ENCODE results near the gene TMEM218.
A peak's percentile ranks its signal among the peaks of the same experiment; 100 is the strongest.

TMEM218 gene

DNA sequence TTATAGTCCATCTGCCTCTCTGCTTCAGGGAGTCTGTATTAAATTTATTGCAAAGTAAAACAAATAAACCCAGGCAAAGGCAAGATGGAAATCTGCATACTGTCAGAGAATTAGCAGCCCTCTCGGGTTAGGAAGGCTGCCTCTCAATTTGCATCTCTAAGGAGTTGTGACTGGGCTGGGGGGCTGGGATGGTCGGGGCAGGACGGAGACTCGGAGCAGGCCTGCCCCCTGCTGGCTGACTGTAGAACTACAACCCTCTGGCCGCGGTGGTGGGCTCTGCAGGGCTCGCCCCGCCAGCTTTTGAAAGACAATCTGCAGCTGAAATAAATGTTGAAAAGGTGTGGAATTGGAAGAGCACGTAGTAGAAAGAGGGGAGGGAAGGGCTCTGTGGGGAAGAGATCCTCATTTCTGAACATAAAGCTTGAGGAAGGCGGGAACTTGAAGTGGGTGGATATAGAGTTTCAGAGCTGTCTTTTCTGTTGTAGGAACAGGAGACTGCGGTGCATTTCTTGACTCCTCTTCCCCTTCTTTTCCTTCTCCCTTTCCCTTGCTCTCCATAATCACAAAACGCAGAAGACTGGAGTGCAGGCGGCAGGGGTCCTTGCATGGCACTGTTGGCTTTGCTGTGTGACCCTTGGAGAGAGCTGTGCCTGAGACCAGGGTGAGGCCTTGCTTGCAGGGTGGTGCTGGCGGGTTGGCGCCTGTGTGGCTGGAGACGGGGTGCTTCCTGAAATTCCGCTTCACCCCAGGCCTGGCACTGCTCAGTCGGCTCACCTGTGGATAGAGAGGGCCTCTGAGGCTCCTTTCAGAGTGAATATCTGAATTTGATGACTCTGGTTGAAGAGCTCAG, 30.5 kb upstream of the TMEM218 start:
- DNase-seq (ENCODE audit: insufficient read length, low spot score) = peak; percentile 41
- FAIRE-seq = no peak
- no peak for TF ChIP-seq POLR2A (IDR thresholded peaks at IDR 0.05; ENCODE audit: low read depth, low read length)

DNA sequence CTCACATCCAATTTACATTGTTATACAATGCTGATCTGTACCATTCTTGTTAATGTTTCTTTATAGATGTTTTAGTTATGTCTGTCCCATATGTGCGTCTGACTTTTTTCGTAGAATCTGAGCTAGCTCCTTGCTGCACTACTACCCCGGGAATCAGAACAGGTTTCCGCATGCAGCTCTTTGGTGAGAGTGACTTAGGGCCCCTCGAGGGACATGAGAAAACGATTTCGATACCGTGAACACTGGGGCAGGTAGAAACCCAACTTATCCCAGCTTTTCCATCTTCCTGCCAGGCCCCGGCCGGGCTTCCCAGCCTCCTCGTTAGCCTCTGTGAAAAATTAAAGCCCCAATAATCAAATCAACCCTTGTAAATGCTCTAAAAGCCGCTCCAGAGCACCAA, 29.8 kb upstream of the TMEM218 start:
- DNase-seq (ENCODE audit: insufficient read length, low spot score) = no peak
- FAIRE-seq = no peak
- TF ChIP-seq POLR2A (IDR thresholded peaks at IDR 0.05; ENCODE audit: low read depth, low read length) = no peak

DNA sequence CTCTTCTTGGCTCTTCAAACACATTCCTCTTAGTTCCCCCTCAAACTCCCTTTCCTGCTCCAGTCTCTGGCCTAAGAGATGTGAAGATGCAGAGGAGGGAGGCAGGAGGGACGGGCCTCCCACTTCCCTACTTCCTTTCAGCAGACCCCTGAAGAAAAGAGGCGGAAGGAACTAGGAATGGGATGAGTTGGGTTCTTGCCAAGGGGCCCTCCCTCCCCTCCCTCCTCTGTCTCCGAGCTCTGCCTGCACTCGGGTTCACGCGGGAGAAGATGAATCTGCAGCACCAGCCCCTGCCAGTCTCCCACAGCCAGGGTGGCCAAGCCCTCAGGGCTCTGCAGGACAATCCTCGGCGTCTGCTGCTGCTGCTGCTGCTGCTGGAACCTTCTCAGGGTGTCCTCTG, 28.8 kb upstream of the TMEM218 start:
- DNase-seq (ENCODE audit: insufficient read length, low spot score) = no peak
- no peak for TF ChIP-seq POLR2A (IDR thresholded peaks at IDR 0.05; ENCODE audit: low read depth, low read length)
- FAIRE-seq = no peak

DNA sequence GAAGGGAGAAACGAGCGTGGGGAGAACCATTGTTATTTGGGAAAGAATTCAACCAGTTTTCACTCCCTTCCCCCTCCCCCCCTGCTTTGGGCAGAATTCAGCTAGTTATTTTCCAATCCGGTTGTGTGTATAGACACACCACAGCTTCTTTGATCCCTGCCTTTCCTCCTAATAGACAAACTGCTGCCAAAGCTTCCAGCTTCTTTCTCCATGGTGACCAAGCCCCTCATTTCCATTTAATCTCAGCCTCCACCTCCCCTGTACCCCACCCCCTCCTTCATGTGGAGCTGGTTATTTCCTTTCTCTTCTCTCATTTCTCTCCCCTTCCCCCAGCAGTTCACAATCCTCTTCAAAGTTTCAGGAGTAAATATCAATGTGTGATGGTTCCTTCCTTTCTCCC, 28.4 kb upstream of the TMEM218 start:
- FAIRE-seq (no peak), DNase-seq (ENCODE audit: insufficient read length, low spot score) (no peak)
- no peak for TF ChIP-seq POLR2A (IDR thresholded peaks at IDR 0.05; ENCODE audit: low read depth, low read length)

DNA sequence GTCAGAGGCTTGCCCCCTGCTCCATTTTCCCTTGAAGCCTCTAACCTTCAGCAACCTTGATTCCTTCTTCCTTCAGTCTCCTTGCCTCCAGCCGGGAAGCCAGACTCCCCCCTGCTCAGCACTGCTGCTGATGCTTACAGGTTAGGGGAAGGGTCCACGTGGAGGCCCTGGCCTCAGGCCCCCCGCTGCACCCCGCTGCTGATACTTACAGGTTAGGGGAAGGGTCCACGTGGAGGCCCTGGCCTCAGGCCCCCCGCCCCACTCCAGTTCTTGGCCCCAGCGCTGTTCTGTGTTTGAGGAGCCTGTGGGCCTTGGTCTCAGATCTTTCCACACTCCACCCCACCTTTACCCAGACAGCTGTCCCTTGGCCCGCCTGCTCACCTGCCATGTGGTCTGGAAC, 27.5 kb upstream of the TMEM218 start:
- no peak for TF ChIP-seq POLR2A (IDR thresholded peaks at IDR 0.05; ENCODE audit: low read depth, low read length)
- FAIRE-seq = no peak

DNA sequence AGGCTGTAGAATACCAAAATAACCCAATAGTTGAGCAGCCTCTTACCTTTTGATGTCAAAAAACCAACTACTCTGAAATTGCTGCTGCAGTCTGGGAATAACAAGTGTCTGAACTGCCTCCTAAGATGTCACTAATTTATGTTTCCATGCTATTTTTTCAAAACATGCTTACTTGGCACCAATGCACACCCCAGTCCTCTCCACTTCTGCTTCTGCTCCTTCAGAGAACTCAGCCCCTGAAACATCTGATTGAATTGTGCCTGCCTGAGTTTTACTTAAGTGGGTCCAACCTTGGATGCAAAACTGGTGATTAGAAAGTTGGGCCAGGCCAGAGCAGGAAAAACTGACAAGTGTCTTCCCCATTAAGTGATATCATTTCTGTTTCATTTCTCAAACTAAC, 24.6 kb upstream of the TMEM218 start:
- no peak for FAIRE-seq
- no peak for DNase-seq (ENCODE audit: insufficient read length, low spot score)
- no peak for TF ChIP-seq POLR2A (IDR thresholded peaks at IDR 0.05; ENCODE audit: low read depth, low read length)

More for the DNA sequence above, 27.5 kb upstream of the TMEM218 start:
- DNase-seq (ENCODE audit: insufficient read length, low spot score) = no peak

DNA sequence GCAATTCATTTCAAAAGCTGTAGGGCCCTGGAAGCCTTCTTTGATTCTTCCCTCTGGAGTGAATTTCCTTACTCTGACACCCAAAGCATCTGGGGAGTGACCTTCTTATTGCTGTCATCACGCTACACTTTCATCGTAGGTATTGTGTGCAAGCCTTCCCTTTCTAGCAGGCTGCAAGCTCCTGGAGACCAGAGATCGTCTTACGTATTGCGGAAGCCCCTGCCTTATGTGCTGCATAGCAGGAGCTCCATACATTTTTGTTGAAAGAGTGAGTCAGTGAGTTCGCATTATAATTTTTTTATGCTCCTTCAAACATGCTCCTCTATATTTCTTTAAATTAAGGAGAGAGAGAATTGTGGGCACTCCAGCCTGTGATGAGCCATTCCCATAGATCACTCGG, 21.2 kb upstream of the TMEM218 start:
- FAIRE-seq = no peak
- DNase-seq (ENCODE audit: insufficient read length, low spot score) = no peak
- TF ChIP-seq POLR2A (IDR thresholded peaks at IDR 0.05; ENCODE audit: low read depth, low read length) = no peak

DNA sequence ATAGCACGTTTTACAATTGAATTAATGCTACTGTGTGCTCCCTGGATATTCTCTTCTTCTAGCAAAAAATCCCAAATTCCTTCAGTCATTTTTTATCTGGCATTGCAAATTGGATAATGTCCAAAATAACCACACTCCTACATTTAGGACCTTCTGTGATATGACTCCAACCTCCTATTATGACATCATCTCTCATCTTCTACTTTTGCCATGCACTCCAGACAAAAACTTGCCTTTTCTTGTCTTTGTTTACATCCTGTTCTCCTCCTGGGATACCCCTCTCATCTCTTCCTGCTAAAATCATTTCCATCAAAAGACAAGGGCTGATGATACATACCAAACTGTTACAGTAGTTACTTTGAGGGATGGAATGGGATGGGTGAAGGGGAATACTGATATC, 20.6 kb upstream of the TMEM218 start:
- no peak for FAIRE-seq

DNA sequence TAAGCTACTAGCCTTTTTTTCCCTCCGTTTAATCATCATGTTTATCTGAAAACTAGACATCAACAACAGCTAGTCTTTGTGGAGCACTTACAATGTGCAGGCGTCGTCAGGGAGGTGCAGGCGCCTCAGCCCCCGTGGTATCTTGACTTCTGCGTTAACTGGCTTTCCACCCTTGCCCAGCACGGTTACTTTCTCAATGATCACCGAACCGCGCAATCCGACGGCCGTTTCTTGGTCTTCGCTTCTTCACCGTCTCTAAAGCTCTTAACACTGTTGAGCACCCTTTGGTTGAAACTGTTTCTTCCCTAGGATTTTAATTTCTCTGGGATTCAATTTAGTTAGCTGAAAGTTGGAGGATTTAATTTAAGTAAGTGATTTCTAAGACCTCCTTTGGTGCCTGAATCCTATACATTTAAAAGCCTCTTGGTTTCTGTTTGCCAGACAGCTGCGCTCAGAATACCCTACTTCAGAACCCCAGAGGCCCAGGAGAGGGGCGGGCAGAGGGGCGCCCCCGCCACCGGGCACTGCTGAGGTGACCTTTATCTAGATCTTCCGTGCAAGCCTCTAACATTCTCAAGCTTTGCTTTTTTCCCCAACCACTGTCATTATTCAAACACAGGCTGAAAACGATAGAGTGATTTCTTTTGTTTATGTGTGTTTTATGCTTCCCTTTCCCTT, 18.0 kb upstream of the TMEM218 start:
- no peak for DNase-seq (ENCODE audit: insufficient read length, low spot score)
- FAIRE-seq = no peak
- no peak for TF ChIP-seq POLR2A (IDR thresholded peaks at IDR 0.05; ENCODE audit: low read depth, low read length)

More for the DNA sequence above, 20.6 kb upstream of the TMEM218 start:
- TF ChIP-seq POLR2A (IDR thresholded peaks at IDR 0.05; ENCODE audit: low read depth, low read length) = no peak
- DNase-seq (ENCODE audit: insufficient read length, low spot score) = no peak

DNA sequence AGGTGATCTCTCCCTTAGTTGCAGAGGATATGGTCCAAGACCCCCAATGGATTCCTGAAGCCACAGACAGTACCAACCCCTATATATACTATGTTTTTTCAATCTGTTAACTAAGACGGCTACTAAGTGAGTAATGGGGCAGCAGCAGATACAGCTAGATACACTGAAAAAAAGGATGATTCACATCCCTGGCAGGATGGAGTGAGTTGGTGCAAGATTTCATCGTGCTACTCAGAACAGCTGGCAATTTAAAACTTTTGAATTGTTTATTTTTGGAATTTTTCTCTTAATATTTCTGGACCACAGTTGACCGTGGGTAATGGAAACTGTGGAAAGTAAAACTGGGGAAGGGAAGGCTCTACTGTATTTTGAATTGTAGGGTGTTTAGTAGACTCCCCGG, 17.0 kb upstream of the TMEM218 start:
- TF ChIP-seq POLR2A (IDR thresholded peaks at IDR 0.05; ENCODE audit: low read depth, low read length) = no peak
- DNase-seq (ENCODE audit: insufficient read length, low spot score) (no peak), FAIRE-seq (no peak)

DNA sequence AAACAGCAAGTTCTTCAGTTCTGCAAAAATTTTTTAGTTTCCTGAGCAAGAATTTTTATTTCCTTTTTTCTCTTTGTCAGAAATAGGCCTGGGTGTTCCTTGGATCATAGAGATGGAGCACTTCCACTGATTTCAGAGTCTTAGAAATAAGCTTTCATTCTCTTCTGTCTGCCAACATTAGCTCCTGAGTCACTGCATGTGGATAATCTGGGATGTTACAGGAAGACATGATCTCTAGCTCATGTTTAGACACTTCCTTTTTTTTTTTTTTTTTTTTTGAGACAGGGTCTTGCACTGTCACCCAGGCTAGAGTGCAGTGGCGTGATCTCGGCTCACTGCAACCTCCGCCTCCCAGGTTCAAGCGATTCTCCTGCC, 13.2 kb upstream of the TMEM218 start:
- no peak for FAIRE-seq
- TF ChIP-seq POLR2A (IDR thresholded peaks at IDR 0.05; ENCODE audit: low read depth, low read length) = no peak

DNA sequence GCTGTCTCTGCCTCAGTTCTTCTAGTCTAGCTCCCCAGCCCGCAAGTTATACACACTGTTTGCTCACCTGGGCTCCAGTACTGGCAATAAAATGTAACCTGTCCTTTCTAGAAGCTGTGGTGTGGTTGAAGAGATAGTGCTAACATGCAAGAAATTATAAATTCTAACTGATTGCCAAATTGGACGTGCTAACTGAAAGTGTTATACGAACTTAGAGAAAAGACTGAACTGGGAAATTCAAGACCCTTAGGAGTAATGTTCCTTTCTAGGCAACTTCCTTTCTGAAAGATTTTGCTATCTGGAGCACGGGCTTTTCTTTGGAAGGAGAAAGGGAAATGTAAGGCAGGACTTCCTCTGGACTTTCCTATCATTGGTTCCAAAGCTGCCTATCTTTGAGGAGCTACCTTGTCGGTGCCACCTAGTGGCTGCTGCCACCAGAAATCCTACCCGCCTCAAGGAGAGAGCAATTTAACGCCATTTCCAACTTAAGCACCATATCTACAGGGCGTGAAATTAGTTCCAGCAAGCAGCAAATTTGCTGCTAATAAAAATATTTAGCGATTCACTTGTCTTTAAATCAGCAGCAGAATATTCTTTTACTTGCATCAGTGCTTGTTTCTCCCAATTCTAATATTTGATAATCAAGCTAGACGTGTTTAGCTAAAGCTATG, 12.7 kb upstream of the TMEM218 start:
- FAIRE-seq = peak; percentile 94

More for the DNA sequence above, 13.2 kb upstream of the TMEM218 start:
- no peak for DNase-seq (ENCODE audit: insufficient read length, low spot score)

DNA sequence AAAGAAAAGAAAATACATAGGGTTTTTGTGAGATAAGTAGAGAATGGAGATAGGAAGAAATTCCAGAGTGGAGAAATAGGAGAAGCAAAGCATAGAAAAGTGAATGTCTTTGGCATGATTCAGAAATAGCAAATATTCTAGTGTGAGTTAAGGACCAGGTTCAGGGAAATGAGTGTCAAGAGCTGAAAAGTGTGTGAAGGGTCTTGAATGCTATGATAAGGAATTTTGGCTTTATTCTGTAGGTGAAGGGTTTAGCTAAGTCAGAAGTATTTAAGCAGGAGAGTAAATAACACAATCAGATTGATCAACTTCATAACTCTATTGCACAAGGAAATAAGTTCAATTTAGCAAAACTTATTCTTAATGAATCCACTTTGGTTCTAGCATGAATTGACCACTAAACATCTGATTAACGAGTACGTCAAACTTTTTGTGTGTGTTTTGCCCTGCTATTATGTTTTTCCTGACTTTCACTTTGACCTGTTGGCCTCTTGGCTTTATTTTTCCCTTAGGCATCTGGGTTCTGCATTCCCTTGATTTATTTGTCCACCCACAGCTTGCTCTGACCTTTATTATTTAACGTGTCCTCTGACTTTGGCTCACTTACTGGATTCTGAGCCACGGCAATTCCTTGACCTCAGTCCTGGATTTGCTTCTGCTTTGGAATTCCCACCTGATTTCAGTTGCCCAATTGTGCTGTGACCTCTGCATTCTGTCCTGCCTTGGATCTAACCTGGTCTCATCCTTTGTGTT, 11.9 kb upstream of the TMEM218 start:
- no peak for DNase-seq (ENCODE audit: insufficient read length, low spot score)
- no peak for TF ChIP-seq POLR2A (IDR thresholded peaks at IDR 0.05; ENCODE audit: low read depth, low read length)
- no peak for FAIRE-seq

More for the DNA sequence above, 12.7 kb upstream of the TMEM218 start:
- DNase-seq (ENCODE audit: insufficient read length, low spot score) = peak; percentile 40
- TF ChIP-seq POLR2A (IDR thresholded peaks at IDR 0.05; ENCODE audit: low read depth, low read length) = no peak

DNA sequence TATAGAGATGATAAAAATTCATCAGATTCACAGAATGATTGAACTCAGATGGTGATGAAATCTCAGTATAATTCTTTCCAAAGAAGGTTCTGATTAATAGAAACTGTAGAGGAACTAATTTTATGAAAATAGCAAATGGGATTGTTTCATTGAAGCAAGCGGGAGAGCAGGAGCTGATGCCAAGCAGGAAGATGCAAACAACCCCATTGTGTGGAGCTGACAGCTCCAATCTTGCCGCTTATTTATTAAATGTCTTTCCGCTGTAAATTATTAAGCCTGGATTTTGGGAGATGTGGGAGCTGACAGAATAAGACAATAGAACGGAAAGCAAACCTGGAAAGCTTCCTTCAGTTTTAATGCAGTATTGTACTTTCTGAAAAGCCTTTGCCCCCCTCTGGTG, 6.0 kb upstream of the TMEM218 start:
- FAIRE-seq (no peak), DNase-seq (ENCODE audit: insufficient read length, low spot score) (no peak)
- no peak for TF ChIP-seq POLR2A (IDR thresholded peaks at IDR 0.05; ENCODE audit: low read depth, low read length)
